GM19463 (cell line): ENCODE data around the gene SCAF4.
"Not testable (repeated sequence)": the region's sequence is repeated elsewhere in the genome, so short reads cannot be mapped to it uniquely, and the experiment has no call there.

ENCODE experiments used
- ATAC-seq: cut with Tn5 transposase; IDR thresholded peaks from one replicate; pipeline ENCODE4 v1.9.1; 2021; ENCODE audit warnings: mild to moderate bottlenecking, moderate library complexity; ENCODE audit not compliant: unreplicated experiment

SCAF4 gene

DNA sequence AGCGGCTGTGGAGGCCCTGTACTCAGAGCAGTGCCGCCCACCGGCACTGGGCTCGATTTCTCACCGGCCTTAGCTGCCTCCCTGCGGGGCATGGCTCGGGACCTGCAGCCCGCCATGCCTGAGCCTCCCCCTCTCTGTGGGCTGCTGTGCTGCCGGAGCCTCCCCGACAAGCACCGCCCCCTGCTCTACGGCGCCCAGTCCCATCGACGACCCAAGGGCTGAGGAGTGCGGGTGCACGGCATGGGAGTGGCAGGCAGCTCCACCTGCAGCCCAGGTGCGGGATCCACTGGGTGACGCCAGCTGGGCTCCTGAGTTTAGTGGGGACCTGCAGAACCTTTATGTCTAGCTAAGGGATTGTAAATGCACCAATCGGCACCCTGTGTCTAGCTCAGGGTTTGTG lies 77.6 kb downstream of the SCAF4 start:
- ATAC-seq: no peak

DNA sequence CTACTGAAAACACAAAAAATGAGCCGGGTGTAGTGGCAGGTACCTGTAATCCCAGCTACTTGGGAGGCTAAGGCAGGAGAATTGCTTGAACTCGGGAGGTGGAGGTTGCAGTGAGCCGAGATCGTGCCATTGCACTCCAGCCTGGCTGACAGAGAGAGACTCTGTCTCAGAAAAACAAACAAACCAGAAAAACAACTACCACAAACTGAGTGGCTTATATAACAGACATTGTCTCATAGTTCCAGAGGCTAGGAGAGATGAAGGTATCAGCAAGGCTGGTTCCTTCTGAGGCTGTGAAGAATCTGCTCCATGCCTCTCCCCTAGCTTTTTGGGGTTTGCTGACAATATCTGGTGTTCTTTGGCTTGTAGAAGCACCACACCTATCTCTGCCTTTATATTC lies 80.4 kb downstream of the SCAF4 start:
- not testable (repeated sequence) for ATAC-seq

DNA sequence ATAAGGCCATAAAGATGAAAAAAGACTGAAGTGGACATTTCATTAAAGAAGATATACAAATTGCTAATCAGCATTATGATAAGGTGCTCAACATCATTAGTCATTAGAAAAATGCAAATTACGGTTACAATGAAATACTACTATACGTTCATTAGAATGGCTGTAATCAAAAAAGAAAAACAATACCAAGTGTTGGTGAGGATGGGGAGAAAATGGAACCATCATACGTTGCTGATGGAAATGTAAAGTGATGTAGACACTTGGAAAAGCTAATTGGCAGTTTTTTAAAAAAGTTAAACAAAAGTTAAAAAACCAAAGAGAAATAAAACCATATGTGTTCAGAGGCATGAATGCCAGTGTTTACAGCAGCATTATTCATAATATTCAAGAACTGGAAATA lies 81.0 kb downstream of the SCAF4 start:
- no peak for ATAC-seq

DNA sequence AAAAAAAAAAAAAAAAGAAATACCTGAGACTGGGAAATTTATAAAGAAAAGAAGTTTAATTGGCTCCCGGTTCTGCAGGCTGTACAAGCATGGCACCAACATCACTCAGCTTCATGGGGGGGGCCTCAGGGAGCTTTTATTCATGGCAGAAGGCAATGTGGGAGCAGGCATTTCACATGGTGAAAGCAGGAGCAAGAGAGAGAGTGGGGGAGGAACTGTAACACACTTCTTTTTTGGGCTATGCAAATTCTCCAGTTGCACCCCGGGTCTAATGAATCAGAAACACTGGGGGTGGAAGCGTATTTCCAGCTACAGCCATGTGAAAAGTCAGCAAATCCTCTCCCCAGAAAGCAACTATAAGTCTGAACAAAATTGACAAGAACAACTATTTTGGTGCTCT lies 84.3 kb downstream of the SCAF4 start:
- peak; percentile 58 for ATAC-seq

DNA sequence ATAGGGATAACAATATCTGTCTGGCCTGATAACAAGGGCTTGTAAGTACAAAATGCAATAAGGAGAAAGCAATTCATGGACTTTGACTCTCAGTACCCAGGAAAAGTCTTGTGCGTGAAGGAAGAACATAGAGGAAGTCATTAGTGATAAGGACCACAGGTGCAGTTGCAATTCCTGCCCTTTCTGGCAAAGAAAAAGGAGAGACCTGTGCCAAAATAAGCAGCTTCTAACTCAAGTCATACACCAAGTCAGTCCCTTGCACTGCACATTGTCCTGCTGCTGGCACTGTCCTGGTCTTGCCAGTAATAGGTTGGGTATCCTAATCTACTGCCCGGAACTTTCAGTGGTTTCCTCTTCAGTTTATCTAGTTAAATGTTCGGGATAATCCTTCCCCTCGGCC lies 87.3 kb downstream of the SCAF4 start:
- no peak for ATAC-seq

DNA sequence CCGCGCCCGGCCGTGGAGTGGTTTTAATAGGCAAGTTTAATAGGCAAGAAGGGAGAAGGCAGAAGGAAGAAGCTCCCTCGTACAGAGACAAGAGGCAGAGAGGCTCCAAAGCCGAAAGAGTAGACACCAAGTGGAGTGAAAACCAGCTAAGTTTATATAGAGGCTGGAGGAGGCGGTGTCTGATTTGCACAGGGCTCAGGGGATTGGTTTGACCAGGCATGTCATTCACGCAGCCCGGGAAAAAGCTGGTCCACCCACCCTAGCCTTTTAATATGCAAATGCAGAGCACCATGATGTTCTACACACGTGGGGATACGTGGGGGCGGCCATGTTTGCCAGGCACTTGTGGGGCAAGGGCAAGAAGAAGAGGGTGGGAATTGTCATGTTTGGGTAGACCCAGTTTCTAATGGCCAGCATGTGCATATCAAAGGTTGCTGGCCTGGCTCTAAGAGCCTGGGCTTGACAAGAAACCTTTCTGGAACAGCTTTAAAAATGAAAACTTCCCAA lies 90.4 kb downstream of the SCAF4 start:
- no peak for ATAC-seq

DNA sequence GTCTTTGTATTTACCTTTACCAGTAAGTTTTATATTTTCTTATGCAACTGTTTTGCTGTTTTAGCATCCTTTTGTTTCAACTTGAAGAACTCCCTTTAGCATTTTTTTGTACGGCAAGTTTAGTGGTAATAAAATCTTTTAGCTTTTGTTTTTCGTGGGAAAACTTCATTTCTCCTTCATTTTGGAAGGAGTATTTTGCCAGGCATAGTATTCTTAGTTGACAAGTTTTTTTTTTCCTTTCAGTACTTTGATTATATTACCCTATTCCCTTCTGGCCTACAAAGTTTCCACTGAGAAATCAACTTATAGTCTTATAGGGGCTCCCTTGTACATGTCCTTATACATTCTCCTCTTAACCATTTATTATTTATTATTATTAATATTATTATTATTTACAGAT lies 95.0 kb downstream of the SCAF4 start:
- no peak for ATAC-seq

DNA sequence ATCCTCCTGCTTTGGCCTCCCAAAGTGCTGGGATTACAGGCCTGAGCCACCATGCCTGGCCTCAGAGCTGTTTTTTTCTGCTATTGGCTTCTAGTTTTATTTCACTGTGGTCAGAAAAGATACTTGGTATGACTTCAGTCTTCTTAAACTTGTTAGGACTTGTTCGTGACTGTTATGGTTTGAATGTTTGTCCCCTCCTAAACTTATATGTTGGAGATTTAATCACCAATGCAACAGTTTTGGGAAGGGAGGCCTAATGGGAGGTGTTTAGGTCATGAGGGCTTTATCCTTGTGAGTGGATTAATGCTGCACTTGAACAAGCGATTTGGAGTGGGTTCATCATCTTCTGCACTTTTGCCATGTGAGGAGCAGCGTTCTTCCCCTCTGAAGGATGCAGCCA lies 96.9 kb downstream of the SCAF4 start:
- ATAC-seq: no peak

DNA sequence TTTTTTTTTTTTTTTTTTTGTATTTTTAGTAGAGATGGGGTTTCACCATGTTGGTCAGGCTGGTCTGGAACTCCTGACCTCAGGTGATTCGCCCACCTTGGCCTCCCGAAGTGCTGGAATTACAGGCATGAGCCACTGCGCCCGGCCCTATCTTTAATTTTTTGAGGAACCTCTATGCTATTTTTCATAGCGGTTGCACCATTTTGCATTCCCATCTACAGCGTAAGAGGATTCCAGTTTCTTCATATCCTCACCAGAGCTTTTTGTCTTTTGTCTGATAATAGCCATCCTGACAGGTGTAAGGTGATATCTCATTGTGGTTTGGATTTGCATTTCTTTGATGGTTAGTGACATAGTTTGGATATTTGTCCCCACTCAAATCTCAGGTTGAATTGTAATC lies 100.0 kb downstream of the SCAF4 start:
- ATAC-seq: not testable (repeated sequence)

DNA sequence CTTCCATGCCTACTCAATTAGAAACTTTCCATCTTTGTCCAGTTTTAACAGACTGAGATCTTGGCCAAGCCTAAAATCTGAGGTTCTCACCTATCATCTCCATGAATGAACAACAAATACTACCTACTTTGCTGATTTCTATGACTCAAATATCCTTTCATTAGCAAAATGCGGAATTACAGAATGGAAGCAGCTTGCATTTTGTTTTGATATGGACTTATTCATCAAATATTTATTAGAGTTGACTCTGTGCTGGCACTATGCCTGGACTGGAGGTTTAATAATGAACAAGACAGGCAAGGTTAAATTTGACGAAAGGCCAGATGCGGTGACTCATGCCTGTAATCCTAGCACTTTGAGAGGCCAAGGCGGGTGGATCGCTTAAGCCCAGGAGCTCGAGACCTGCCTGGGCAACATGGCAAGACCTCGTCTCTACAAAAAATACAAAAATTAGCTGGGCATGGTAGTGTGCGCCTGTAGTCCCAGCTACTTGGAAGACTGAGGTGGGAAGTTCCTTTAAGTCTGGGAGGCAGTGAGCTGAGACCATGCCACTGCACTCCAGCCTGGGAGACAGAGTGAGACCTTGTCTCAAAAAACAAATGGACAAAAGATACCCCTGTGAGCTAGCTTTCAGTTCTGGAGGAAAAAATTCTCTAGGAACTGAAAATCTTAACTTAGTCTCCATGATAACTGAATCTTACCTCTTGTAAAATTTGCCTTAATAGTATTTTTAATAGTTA lies 101.8 kb downstream of the SCAF4 start:
- no peak for ATAC-seq

DNA sequence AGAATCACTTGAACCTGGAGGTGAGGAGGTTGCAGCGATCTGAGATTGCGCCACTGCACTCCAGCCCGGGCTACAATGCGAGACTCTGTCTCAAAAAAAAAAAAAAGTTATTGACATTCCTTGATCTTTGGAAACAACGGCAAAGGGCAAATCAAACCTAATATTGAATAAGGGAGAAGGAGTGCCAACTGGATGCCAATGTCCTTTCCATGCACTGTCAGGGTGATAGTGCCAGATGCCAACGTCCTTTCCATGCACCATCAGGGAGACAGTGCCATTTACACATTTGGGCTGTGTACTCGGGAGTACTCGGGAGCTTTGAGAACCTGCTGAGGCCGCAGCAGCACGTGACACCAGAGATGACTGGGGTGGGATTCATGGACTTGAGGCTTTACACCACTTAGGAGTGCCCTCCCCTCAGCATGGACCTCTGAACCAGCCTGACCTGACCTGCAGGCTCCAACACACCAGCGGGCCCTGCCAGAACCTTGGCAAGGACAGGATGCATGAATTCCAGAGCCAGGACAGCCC lies 106.9 kb downstream of the SCAF4 start:
- no peak for ATAC-seq

DNA sequence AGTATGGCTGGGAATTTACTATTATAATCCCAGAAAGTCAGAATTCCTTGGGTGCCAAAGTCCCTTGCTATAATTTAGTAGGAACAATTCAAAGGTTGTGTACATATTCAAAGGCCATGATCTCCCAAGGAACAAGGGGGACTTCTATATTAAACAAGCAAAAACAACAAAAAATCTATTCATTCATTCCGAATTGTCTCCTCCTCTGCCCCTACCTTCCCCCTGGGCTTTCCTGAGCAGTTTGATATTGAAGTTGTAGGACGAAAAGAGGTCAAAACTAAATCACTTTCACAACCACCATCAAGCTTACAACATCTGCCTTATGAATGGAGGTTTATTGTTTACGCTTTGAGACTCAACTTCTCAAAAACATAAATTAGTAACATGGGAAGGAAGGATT lies 107.7 kb downstream of the SCAF4 start:
- no peak for ATAC-seq

DNA sequence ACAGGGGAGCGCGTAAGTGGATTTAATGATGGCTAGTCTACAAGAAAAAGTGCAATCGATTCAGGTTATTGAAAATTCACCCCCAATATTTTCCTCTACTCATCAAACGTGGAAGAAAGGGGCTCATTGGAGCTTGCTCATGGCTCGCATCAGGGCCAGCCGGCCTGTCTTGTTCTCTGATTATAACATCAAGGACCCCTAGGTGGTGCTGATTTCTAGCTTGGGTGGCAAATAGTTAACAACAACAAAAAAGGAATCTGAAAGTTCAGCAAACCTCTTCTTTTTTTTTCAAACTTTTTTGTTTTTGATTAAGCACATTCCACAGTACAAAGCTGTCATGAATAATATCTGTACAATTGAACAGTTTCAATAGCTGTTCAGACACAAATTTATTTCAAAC lies 108.3 kb downstream of the SCAF4 start:
- no peak for ATAC-seq

DNA sequence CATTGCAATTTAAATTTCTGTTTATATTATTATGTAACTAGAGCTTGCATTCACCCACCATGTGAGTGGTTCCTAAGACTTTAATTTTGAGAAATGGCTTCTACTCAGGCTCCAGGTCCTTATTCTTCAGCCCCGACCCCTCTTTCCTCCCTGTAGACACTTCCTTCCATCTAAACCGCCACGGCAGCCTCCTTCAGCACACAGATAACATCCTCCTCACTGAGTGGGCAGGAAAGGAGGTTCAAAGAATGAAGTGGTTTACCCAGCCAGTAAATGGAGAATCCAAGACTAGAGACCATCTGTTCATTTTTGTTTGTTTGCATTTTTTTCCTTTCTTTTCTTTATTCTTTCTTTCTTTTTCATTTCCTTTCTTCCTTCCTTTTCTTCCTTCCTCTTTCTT lies 109.5 kb downstream of the SCAF4 start:
- no peak for ATAC-seq
